ENCODE data around the gene CACNB2.

- TF ChIP-seq CTCF (conservative IDR thresholded peaks at IDR 0.05; ENCODE audit: low read depth, low read length) = no peak
- TF ChIP-seq EZH2 (IDR thresholded peaks at IDR 0.05; ENCODE audit: borderline replicate concordance, low read depth, low read length, poor library complexity, severe bottlenecking) = no peak
These were observed 424.8 kb downstream of the CACNB2 start for GRCh38 chr10:18565006-18565405.
